ENCODE results near the gene GALK1. TPM values are rescaled to one million over a fixed set of nuclear protein-coding genes. Genes with fewer than 3 reads are reported as not detected.

Gene GALK1
- total RNA-seq, 1 donor from 2014 or later, result 33.0 TPM

GRCh38 chr17:75737133-75737962, 27.6 kb downstream of the GALK1 start:
- DNase-seq (ENCODE audit: extremely low spot score, unreplicated experiment), result no peak
- no peaks in the 10 kb centered on the region for H3K36me3 Mint-ChIP-seq
- H3K4me1 Mint-ChIP-seq (ENCODE audit: unreplicated experiment), result no peaks in the 10 kb centered on the region
- no peaks in the 10 kb centered on the region for H3K9me3 Mint-ChIP-seq
- no peak for TF ChIP-seq CTCF (conservative IDR thresholded peaks at IDR 0.05)
- H3K4me3 Mint-ChIP-seq, result no peak overlapping the region
- H3K27me3 Mint-ChIP-seq, result peaks cover 3% of the 10 kb centered on the region
- no peak overlapping the region for H3K27ac Mint-ChIP-seq

- Mint-ChIP-seq H3K27me3 (peaks cover 3% of the 10 kb centered on the region), H3K4me3 (no peak overlapping the region), H3K4me1 (ENCODE audit: unreplicated experiment) (no peaks in the 10 kb centered on the region), H3K9me3 (no peaks in the 10 kb centered on the region), H3K27ac (no peak overlapping the region), H3K36me3 (no peaks in the 10 kb centered on the region)
- TF ChIP-seq CTCF (conservative IDR thresholded peaks at IDR 0.05), result no peak
- no peak for DNase-seq (ENCODE audit: extremely low spot score, unreplicated experiment)
Observed at GRCh38 chr17:75736173-75736835, 28.7 kb downstream of the GALK1 start.

GRCh38 chr17:75734674-75735294, 30.2 kb downstream of the GALK1 start:
- no peak for TF ChIP-seq CTCF (conservative IDR thresholded peaks at IDR 0.05)
- H3K9me3 Mint-ChIP-seq, result no peaks in the 10 kb centered on the region
- H3K27ac Mint-ChIP-seq, result no peak overlapping the region
- no peaks in the 10 kb centered on the region for H3K4me1 Mint-ChIP-seq (ENCODE audit: unreplicated experiment)
- H3K27me3 Mint-ChIP-seq, result peaks cover 3% of the 10 kb centered on the region
- H3K4me3 Mint-ChIP-seq, result no peak overlapping the region
- H3K36me3 Mint-ChIP-seq, result no peaks in the 10 kb centered on the region
- DNase-seq (ENCODE audit: extremely low spot score, unreplicated experiment), result no peak

- no peak overlapping the region for H3K27ac Mint-ChIP-seq
- no peaks in the 10 kb centered on the region for H3K9me3 Mint-ChIP-seq
- H3K4me3 Mint-ChIP-seq, result no peak overlapping the region
- peaks cover 3% of the 10 kb centered on the region for H3K27me3 Mint-ChIP-seq
- no peaks in the 10 kb centered on the region for H3K4me1 Mint-ChIP-seq (ENCODE audit: unreplicated experiment)
- no peak for DNase-seq (ENCODE audit: extremely low spot score, unreplicated experiment)
- H3K36me3 Mint-ChIP-seq, result no peaks in the 10 kb centered on the region
- TF ChIP-seq CTCF (conservative IDR thresholded peaks at IDR 0.05), result no peak
Observed at GRCh38 chr17:75733471-75733870, 31.5 kb downstream of the GALK1 start.

GRCh38 chr17:75731716-75732498, 33.1 kb downstream of the GALK1 start:
- Mint-ChIP-seq H3K27ac (no peak overlapping the region), H3K9me3 (no peaks in the 10 kb centered on the region), H3K36me3 (no peaks in the 10 kb centered on the region), H3K27me3 (peaks cover 3% of the 10 kb centered on the region), H3K4me3 (no peak overlapping the region), H3K4me1 (ENCODE audit: unreplicated experiment) (no peaks in the 10 kb centered on the region)
- DNase-seq (ENCODE audit: extremely low spot score, unreplicated experiment), result no peak
- TF ChIP-seq CTCF (conservative IDR thresholded peaks at IDR 0.05), result no peak
